H9 (cell line): ENCODE data around the gene TOR1B. TPM values are rescaled to one million over a fixed set of nuclear protein-coding genes. Genes with fewer than 3 reads are reported as not detected.

Experiments used
- DNase-seq: peaks from one replicate; pipeline ENCODE4 v3.0.0-alpha.2; 2017
- H2AFZ ChIP-seq: one replicate; pipeline ENCODE4 v1.6.1; 2013; ENCODE audit warnings: mild to moderate bottlenecking, low read length, control low read depth, moderate library complexity
- H2AK5ac ChIP-seq: 2 replicates; pipeline ENCODE4 v1.6.1; 2013; ENCODE audit warnings: low read length, control low read depth, mixed read lengths; ENCODE audit not compliant: insufficient read length
- H2BK120ac ChIP-seq: one replicate; pipeline ENCODE4 v1.6.1; 2013; ENCODE audit warnings: low read depth, mild to moderate bottlenecking, low read length, control low read depth, inconsistent platforms; ENCODE audit not compliant: poor library complexity, severe bottlenecking
- H2BK12ac ChIP-seq: 2 replicates; pipeline ENCODE4 v1.6.1; 2013; ENCODE audit warnings: low read length, control low read depth, mixed read lengths, low read depth; ENCODE audit not compliant: insufficient read length
- H2BK15ac ChIP-seq: 2 replicates; pipeline ENCODE4 v1.6.1; 2013; ENCODE audit warnings: low read depth, low read length, control low read depth
- H2BK20ac ChIP-seq: one replicate; pipeline ENCODE4 v1.6.1; 2013; ENCODE audit warnings: low read depth, mild to moderate bottlenecking, low read length, control low read depth, inconsistent platforms; ENCODE audit not compliant: poor library complexity, severe bottlenecking
- H2BK5ac ChIP-seq: 2 replicates; pipeline ENCODE4 v1.6.1; 2013; ENCODE audit warnings: low read length, control low read depth, mixed read lengths; ENCODE audit not compliant: insufficient read length
- H3K14ac ChIP-seq: 2 replicates; pipeline ENCODE4 v1.6.1; 2013; ENCODE audit warnings: low read length, control low read depth; ENCODE audit not compliant: insufficient read depth
- H3K18ac ChIP-seq: 2 replicates; pipeline ENCODE4 v1.6.1; 2013; ENCODE audit warnings: low read depth, mild to moderate bottlenecking, mixed read lengths, low read length, control low read depth; ENCODE audit not compliant: insufficient read length
- H3K23ac ChIP-seq: 2 replicates; pipeline ENCODE4 v1.6.1; 2013; ENCODE audit warnings: low read length, control low read depth, mixed read lengths, low read depth; ENCODE audit not compliant: insufficient read length
- H3K23me2 ChIP-seq: 2 replicates; pipeline ENCODE4 v1.6.1; 2013; ENCODE audit warnings: low read depth, mild to moderate bottlenecking, mixed read lengths, low read length, control low read depth; ENCODE audit not compliant: insufficient read length, poor library complexity, severe bottlenecking
- H3K27ac ChIP-seq: 2 replicates; pipeline ENCODE4 v1.5.1; 2013; ENCODE audit warnings: low read length, control low read depth, mixed read lengths, low read depth; ENCODE audit not compliant: insufficient read length
- H3K27me3 ChIP-seq: 2 replicates; pipeline ENCODE4 v1.6.1; 2013; ENCODE audit warnings: low read length, control low read depth, inconsistent platforms; ENCODE audit not compliant: insufficient read depth
- H3K4ac ChIP-seq: 2 replicates; pipeline ENCODE4 v1.6.1; 2013; ENCODE audit warnings: low read depth, mild to moderate bottlenecking, control low read depth, inconsistent platforms, low read length, moderate library complexity
- H3K4me1 ChIP-seq: 2 replicates; pipeline ENCODE4 v1.6.1; 2013; ENCODE audit warnings: low read length, control low read depth, inconsistent platforms; ENCODE audit not compliant: insufficient read depth
- H3K4me2 ChIP-seq: 2 replicates; pipeline ENCODE4 v1.6.1; 2013; ENCODE audit warnings: low read length, control low read depth, mixed read lengths; ENCODE audit not compliant: insufficient read length, insufficient read depth
- H3K56ac ChIP-seq: 2 replicates; pipeline ENCODE4 v1.6.1; 2013; ENCODE audit warnings: low read depth, mild to moderate bottlenecking, mixed read lengths, low read length, control low read depth; ENCODE audit not compliant: insufficient read length
- H3K79me1 ChIP-seq: 2 replicates; pipeline ENCODE4 v1.6.1; 2013; ENCODE audit warnings: low read depth, mild to moderate bottlenecking, moderate library complexity, low read length, control low read depth, inconsistent platforms; ENCODE audit not compliant: insufficient read depth, poor library complexity, severe bottlenecking
- H3K79me2 ChIP-seq: 2 replicates; pipeline ENCODE4 v1.6.1; 2013; ENCODE audit warnings: low read length, control low read depth, inconsistent platforms; ENCODE audit not compliant: insufficient read depth
- H3K9ac ChIP-seq: 2 replicates; pipeline ENCODE4 v1.6.1; 2013; ENCODE audit warnings: low read length, control low read depth, mixed read lengths; ENCODE audit not compliant: insufficient read length; ENCODE audit errors: extremely low read depth
- H3K9me3 ChIP-seq: one replicate; pipeline ENCODE4 v1.6.1; 2013; ENCODE audit warnings: low read depth, low read length, inconsistent platforms; ENCODE audit not compliant: control insufficient read depth
- H3T11ph ChIP-seq: one replicate; pipeline ENCODE4 v1.6.1; 2013; ENCODE audit warnings: mild to moderate bottlenecking, low read length, control low read depth, inconsistent platforms
- H4K20me1 ChIP-seq: one replicate; pipeline ENCODE4 v1.6.1; 2013; ENCODE audit not compliant: control insufficient read depth, insufficient read length, insufficient read depth
- H4K5ac ChIP-seq: 2 replicates; pipeline ENCODE4 v1.6.1; 2013; ENCODE audit warnings: low read depth, mild to moderate bottlenecking, mixed read lengths, low read length, control low read depth; ENCODE audit not compliant: insufficient read length
- H4K8ac ChIP-seq: replicated peaks from 2 replicates; pipeline ENCODE4 v1.6.1; 2013; ENCODE audit warnings: low read length, control low read depth, mixed read lengths, low read depth; ENCODE audit not compliant: insufficient read length
- H4K91ac ChIP-seq: 2 replicates; pipeline ENCODE4 v1.6.1; 2013; ENCODE audit warnings: low read depth, mild to moderate bottlenecking, moderate library complexity, mixed read lengths, low read length, control low read depth; ENCODE audit not compliant: insufficient read length
- H3K27ac Mint-ChIP-seq, 3 experiments: 2 replicates in 2 of 3; 3 replicates in 1 of 3; pipeline ENCODE4 v1.8.0; 2020 to 2021; ENCODE audit warnings: mixed read lengths in 3 of 3, mild to moderate bottlenecking in 1 of 3, moderate library complexity in 1 of 3
- H3K27me3 Mint-ChIP-seq: 2 replicates; pipeline ENCODE4 v1.8.0; 2021; ENCODE audit warnings: low read depth, mild to moderate bottlenecking, moderate library complexity, mixed read lengths
- H3K36me3 Mint-ChIP-seq, 3 experiments: 2 replicates in 2 of 3; 3 replicates in 1 of 3; pipeline ENCODE4 v1.8.0; 2020 to 2021; ENCODE audit warnings: low read depth in 3 of 3, mixed read lengths in 3 of 3; ENCODE audit not compliant: insufficient read depth in 1 of 3
- H3K4me1 Mint-ChIP-seq, 2 experiments: 2 replicates each; pipeline ENCODE4 v1.8.0; 2020; ENCODE audit warnings: mixed read lengths in 2 of 2
- H3K4me3 Mint-ChIP-seq, 2 experiments: 2 replicates in 1 of 2; 3 replicates in 1 of 2; pipeline ENCODE4 v1.8.0; 2020 to 2021; ENCODE audit warnings: mild to moderate bottlenecking in 2 of 2, mixed read lengths in 2 of 2, moderate library complexity in 1 of 2
- H3K9me3 Mint-ChIP-seq, 2 experiments: 2 replicates in 1 of 2; 3 replicates in 1 of 2; pipeline ENCODE4 v1.8.0; 2020; ENCODE audit warnings: mild to moderate bottlenecking in 2 of 2, mixed read lengths in 2 of 2, moderate library complexity in 1 of 2
- CTCF ChIP-seq: fragments of 200-600 bp; sonication (generic); conservative IDR thresholded peaks from 3 replicates; pipeline ENCODE4 v1.8.0; 2021; ENCODE audit warnings: antibody characterized with exemption, mild to moderate bottlenecking
- WGBS: extraction: QIAGEN DNeasy Blood & Tissue Kit; methylation state at CpG from one replicate; pipeline ENCODE4 v1.1.7; 2013; ENCODE audit warnings: missing lambda C conversion rate, low lambda C conversion rate, mixed read lengths; ENCODE audit not compliant: insufficient read length; ENCODE audit errors: extremely low coverage; 5-methylcytosine and 5-hydroxymethylcytosine counted together
- total RNA-seq: library from RNA; stranded (reverse); gene quantifications from 2 replicates; pipeline ENCODE4 v1.2.1, GENCODE V29; 2021

TOR1B gene
- total RNA-seq, 1 experiment from 2014 or later: 18.1 TPM

GRCh38 chr9:129776938-129777768, 25.8 kb upstream of the TOR1B start:
- Histone ChIP-seq H4K5ac (no peak overlapping the region), H3K4me1 (no peaks in the 10 kb centered on the region), H2BK12ac (no peak overlapping the region), H3K14ac (no peak overlapping the region), H2BK20ac (no peak overlapping the region), H2AK5ac (no peak overlapping the region), H3K79me1 (no peaks in the 10 kb centered on the region), H3K23ac (no peak overlapping the region), H3T11ph (no peak overlapping the region), H3K4ac (no peak overlapping the region), H3K9me3 (no peaks in the 10 kb centered on the region), H4K8ac (no peak overlapping the region), H3K79me2 (no peaks in the 10 kb centered on the region), H2BK120ac (no peak overlapping the region), H3K56ac (no peak overlapping the region), H2BK15ac (no peak overlapping the region), H3K4me2 (no peak overlapping the region), H3K27me3 (no peaks in the 10 kb centered on the region), H3K18ac (no peak overlapping the region), H3K27ac (no peak overlapping the region), H2AFZ (no peak overlapping the region), H2BK5ac (no peak overlapping the region), H4K20me1 (peaks cover 2% of the 10 kb centered on the region), H3K23me2 (no peaks in the 10 kb centered on the region), H4K91ac (no peak overlapping the region), H3K9ac (no peak overlapping the region)
- TF ChIP-seq CTCF: no peak
- no peaks in the 10 kb centered on the region for H3K36me3 Mint-ChIP-seq
- H3K27ac Mint-ChIP-seq: 0 out of 7 replicates have a peak overlapping the region, but pooled peaks of 1 of the 3 experiments have one; percentile 37
- no peak overlapping the region; a peak in 1 of 5 replicates for H3K4me3 Mint-ChIP-seq
- peaks cover 18% of the 10 kb centered on the region for H3K27me3 Mint-ChIP-seq
- no peaks in the 10 kb centered on the region for H3K9me3 Mint-ChIP-seq
- DNase-seq: peak; percentile 77
- peaks cover 10 to 12% of the 10 kb centered on the region in 2 experiments for H3K4me1 Mint-ChIP-seq
- WGBS: no CpG with 5 or more reads among the region's 16 CpGs
